GM21528 (cell line): Measurements from ENCODE around the gene PARP3.
"Not testable (repeated sequence)": the region's sequence is repeated elsewhere in the genome, so short reads cannot be mapped to it uniquely, and the experiment has no call there.

Source experiments
- ATAC-seq: cut with Tn5 transposase; IDR thresholded peaks from one replicate; pipeline ENCODE4 v1.9.1; 2021; ENCODE audit warnings: mild to moderate bottlenecking, moderate library complexity; ENCODE audit not compliant: unreplicated experiment, low FRiP score

The PARP3 gene

DNA sequence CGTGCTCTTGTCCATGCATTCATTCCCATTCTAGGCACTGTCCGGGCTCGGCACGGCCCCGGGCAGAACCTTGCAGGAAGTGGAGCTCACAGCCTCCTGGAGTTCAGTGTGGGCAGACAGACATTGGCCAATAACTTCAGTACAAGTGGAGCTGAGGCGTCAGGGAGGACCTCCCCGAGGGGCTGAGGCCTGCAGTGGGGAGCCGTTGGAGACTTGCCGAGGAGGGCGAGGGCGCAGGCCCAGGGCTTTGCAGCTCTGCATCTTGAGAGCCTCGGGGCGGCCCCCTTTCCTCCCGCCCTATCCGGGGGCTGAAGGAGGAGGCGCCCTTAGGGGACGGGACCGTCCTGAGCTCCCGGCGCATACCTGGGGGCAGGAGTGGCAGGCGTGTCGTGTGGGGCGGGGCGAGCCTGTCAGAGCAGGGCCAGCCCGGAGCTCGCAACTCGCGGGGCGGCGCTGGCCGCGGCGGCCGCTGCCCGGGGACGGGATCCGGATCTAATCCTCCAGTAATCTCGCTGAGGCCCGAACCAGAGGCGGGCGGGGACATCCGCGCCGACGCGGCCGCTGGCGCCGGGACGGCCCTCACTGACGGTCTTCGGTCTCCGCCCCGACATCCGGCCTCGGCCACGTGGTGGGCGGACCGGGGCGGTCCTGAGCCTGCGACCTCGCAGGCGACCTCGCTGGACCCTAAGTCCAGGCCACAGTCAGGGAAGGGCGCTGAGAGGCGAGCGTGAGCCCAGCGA, 40.8 kb downstream of the PARP3 start, which contains the start of gene ACY1:
Gene ACY1 (plus strand): TSS at position 698 of the 740 bp plus-strand sequence. CDS start 530 bp downstream, outside the sequence.
- ATAC-seq = peak; percentile 70

DNA sequence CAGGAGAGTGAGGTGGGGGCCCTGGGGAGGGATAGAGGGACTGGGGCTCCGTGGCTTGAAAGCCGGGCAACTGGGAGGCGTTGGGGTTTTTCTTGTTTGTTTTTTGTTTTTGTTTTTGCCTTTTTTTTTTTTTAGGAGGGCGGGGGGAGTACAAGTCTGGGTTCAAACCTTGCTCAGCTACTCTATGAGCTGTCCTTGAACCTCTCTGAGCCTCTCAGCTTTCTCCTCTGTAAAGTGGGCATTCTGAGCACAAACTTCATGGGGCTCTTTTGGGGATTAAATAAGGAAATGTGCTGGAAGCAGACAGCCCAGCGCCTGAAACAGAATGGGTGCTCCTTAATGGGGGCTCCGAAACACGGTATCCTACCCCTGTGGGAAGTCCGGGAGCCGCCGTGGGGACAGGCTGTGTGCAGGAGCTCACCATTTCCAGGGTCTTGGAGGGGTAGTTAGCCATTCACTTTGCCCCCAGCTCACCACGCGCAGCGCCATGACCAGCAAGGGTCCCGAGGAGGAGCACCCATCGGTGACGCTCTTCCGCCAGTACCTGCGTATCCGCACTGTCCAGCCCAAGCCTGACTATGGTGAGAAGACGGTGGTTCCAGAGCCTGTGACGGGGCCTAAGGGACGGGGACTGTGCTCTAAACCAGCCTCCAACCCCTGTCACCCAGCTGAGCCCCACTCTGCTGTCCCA, 41.6 kb downstream of the PARP3 start:
- no peak for ATAC-seq

DNA sequence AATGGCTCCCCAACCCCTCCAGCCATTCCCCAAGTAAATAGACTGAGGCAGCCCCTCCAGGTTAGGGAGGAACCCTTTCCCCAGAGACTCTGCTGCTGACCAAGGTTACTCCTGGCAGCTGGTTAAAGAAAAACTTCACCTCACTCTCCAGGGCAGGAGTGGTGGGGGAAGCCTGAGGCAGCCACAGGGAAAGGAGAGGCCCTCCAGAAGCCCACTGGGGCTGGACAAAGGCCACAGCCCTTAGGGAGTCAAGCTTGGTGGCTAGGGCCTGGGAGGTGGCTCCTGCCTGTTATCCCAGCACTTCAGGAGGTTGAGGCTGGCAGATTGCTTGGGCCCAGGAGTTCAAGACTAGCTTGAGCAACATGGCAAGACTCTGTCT, 42.1 kb downstream of the PARP3 start:
- ATAC-seq = no peak

DNA sequence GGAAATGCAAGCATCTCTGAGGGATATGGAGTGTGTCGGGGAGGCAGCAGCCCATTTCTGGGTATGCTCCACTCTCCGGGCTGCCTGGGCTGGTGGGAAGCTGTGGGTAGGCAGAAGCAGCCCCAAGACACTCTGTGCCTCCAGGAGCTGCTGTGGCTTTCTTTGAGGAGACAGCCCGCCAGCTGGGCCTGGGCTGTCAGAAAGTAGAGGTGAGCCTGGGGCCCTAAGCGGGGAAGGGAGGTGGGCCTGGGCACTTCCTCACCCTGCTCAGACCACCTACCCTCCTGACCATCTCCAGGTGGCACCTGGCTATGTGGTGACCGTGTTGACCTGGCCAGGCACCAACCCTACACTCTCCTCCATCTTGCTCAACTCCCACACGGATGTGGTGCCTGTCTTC, 42.9 kb downstream of the PARP3 start:
- ATAC-seq = no peak

DNA sequence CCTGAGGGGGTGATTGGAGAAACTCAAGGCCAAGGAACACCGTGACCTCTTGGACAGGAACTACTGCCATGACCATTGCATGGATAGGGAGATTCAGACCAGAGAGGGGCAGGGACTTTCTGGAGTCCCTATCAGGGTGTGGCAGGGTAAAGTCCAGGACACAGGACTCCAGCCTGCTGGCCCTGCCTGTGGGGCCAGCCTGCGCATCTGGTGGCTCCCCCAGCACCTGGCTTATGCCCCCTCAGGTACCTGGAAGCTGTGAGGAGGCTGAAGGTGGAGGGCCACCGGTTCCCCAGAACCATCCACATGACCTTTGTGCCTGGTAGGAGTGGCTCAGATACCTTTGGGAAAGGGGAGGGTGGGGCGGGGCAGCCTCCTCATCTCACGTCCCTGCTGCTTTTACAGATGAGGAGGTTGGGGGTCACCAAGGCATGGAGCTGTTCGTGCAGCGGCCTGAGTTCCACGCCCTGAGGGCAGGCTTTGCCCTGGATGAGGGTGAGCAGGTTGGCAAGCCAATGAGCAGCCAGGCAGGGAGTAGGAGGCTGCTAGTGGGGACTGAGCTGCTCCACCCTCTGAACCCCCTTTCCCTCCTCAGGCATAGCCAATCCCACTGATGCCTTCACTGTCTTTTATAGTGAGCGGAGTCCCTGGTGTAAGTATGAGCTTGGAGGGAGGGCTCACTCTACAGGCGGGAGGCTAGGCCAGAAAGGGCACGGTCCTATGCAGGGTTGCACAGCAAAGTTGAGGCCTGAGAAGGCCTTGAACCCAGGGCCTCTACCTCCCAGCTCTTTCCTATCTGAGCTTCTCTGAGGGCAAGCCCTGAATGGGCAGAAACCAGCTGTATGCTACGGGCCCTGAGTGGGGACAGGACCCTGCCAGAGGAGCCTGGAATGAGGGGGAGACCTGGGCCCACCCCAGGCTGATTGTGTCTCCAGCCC, 44.1 kb downstream of the PARP3 start:
- ATAC-seq = no peak

DNA sequence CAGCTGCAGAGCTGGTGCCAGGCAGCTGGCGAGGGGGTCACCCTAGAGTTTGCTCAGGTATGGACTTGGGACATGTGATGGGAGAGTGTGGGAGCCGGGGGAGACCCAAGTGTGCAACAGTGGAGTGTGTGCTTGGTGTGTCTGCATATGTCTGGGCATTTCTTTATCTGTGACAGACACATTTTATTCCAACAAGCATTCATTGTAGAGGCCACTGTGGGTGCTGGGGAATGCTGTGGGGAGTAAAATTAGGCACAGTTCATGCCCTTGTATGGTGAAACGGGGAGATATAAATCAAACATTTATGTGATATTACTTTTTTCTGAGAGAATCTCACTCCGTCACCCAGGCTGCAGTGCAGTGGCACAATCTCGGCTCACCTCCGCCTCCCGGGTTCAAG, 45.4 kb downstream of the PARP3 start:
- ATAC-seq = no peak

DNA sequence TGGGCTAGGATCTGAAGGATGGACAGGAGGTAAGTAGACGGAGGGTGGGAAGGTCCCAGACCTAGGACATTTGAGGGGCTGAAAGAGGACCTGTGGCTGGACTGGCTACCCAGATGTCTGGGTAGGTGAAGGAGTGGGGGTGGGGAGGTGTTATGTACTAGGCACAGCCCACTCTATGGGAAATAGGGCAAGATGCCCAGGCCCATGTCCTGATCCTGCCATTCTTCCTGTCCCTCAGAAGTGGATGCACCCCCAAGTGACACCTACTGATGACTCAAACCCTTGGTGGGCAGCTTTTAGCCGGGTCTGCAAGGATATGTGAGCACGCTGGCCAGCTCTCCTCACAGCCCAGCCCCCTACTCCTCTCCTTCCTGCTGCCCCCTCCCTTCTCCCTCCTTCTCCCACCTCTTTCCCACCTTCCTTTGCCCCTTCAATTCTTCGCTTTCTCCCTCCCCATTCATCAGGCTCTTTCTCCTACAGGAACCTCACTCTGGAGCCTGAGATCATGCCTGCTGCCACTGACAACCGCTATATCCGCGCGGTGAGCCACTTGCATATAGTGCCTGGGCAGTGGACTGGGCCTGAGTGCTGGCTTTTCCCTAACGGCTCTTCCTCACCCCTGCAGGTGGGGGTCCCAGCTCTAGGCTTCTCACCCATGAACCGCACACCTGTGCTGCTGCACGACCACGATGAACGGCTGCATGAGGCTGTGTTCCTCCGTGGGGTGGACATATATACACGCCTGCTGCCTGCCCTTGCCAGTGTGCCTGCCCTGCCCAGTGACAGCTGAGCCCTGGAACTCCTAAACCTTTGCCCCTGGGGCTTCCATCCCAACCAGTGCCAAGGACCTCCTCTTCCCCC, 46.4 kb downstream of the PARP3 start:
- no peak for ATAC-seq

DNA sequence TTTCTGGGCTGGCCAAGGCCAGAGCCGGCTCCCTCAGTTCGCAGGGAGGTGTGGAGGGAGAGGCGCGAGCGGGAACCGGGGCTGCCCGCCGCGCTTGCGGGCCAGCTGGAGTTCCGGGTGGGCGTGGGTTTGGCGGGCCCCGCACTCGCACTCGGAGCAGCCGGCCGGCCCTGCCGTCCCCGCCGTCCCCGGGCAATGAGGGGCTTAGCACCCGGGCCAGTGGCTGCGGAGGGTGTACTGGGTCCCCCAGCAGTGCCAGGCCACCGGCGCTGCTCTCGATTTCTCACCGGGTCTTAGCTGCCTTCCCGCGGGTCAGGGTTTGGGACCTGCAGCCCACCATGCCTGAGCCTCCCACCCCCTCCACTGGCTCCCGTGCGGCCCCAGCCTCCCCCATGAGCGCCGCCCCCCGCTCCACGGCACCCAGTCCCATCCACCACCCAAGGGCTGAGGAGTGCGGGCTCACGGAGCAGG, 48.4 kb downstream of the PARP3 start:
- ATAC-seq = not testable (repeated sequence)

DNA sequence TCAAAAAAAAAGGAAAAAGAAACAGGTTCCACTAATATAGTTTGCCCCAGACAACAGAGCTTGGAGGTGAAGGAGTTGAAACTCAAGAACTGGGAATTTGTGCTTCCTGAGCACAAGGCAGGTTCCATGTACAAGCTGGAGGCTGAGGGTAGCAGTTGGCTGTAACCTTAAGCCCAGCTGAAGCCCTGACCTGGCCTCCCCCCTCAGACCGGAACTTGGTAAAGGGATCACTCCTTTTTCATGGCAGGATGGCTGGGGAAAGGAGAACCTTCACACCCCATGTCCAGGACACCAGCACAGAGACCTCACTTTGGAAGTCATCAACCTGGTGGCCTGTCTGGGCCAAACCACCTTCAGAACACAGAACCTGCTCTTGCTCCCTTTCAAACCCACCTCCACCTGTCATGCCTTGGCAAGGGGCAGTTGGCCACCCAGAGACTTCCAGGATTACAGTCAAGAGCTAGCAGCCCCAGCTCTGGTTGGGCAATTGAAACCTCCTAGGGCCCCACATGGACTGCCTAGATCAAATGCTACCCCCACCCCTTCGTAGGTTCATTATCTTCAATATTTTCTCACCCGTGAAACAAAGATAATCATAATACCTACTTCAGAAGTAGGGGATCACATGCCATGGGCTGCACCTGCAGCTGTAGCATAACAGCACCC, 50.0 kb downstream of the PARP3 start:
- no peak for ATAC-seq

DNA sequence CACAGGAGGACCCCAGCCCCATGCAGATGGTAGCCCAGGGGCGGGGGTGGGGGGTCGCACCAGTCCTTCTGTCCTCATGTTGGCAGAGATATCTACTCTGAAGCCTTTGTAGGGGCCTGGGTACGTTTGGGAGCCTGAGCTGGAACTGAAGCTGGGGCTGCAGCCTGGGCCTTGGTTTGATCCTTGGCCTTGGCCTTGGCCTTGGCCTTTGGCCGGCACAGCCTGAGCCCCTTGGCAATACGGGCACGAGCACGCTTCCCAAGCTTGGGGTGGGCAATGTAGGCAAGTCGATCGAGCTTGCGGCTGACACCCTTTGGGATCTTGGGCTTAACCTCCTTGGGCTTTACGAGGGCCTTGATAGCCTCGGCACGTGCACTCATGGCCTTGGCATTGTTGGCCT, 51.5 kb downstream of the PARP3 start:
- not testable (repeated sequence) for ATAC-seq

DNA sequence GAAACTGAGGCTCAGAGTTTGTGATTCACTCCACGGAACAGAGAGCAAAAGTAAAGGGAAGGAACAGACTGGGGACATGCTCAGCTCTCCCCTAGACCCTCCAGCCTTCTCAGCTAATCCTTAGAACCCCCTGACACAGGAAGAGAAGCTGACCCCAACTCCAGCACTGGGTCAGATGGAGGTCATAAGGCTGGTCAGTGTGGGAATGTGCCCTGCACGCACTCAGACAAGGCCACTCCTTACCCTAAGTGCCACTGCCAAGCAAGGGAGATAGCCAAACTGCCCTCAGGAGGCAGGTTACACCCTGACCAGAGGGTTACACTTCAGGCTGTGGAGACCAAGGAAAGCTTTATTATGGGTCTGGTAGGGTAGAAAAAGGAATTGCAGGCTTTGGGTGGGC, 52.4 kb downstream of the PARP3 start:
- ATAC-seq = no peak

DNA sequence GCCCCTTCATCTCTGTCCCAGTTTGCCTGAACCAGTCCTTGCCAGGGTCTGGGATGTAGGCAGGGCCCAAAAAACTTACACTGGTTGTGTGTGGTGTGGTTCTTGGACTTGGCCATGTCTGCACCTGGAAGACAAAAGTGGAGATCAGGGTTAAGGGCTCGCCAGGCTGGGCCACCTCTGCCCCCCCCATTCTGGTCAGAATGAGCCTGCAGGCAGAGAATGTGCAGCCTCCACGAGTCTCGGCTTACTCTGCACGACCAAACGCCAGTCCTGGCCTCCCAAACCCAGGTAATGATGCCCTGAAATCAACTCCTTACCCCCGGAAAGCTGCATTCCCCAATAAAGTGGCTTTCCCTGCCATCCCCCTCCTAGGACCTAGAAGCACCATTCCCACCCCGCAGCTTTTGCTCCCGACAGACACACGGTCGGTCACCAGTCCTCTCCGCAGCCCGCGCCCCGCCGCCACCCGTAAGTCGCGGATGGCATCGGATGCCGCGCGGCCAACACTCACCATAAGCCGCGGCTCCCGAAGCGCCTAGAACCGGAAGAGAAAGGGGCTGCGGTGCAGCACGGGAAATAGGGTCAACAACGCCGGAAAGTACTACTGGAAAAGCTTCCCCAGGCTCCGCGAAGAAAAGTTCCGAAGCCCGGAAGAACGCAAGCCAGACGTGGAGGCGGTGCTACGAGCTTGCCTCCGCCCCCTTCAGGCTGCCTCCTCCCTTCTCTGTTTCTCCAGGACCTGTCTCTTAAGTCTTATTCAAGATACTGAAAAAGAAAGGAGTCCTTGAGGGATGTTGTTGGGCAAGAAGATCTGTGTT, 53.4 kb downstream of the PARP3 start, which contains the start of gene RPL29:
Gene RPL29 (minus strand): TSS at position 550 of the 818 bp plus-strand sequence. CDS start 434 bp downstream, at position 116.
- ATAC-seq = peak; percentile 86

DNA sequence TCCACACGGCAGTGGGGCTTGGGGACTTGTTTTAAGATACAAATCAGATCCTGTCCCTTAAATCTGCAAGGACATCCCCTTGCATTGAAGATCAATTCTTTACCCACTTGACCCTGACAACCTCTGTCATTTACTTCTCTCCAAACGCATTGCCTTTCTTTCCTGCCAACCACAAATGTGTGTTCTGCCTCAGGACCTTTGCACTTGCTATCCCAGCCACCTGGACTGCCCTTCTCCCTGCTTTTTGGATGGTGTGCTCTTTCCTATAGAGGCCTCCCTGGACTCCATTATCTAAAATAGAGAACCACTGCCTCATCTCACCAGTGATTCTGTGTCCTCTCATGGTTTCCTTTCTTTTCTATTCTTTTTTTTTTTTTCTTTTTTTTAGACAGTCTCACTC, 55.0 kb downstream of the PARP3 start:
- ATAC-seq = no peak

DNA sequence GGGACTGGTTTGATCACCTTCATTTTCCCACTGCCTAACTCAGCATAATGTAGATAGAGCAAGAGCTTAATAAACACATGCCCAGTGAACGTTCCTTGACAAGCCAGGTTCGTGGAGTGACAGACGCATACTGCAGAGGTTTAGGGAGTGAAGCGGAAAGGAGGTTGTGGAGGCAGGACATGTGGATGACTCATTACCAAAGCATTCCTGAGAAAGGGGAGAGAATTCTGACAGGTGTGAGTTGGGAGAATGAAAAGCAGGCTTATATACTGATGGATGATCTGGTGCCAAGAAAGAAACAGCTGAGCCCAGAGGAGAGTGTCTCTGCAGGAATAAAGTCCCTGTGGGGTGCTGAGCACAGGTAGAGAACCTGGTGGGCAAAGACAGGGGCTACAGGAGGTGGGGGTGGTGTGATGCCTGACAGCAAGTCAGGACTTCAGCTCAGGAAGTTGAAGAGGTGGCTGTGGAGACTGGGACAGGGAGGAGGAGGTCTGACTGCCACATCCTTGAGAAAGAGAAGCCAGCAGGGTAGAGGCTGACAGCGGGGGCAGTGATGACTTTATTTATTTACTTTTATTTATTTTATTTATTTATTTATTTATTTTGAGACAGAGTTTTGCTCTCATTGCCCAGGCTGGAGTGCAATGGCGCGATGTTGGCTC, 55.9 kb downstream of the PARP3 start:
- ATAC-seq = no peak
